Neural progenitor cell (in vitro differentiated cells): Measurements from ENCODE around the gene AHNAK2.

Source experiments
- EZH2 ChIP-seq: fragments of 200-600 bp; sonication (generic); IDR thresholded peaks from 2 replicates; pipeline ENCODE4 v1.6.1; 2017; ENCODE audit warnings: antibody characterized with exemption, mild to moderate bottlenecking, moderate library complexity
- EZH2phosphoT487 ChIP-seq: fragments of 200-600 bp; sonication (generic); IDR thresholded peaks from 2 replicates; pipeline ENCODE4 v1.6.1; 2017; ENCODE audit warnings: antibody characterized with exemption
- TF ChIP-seq, protein P1 (sequence below): fragments of 200-600 bp; sonication (generic); IDR thresholded peaks from 2 replicates; pipeline ENCODE4 v1.5.1; 2017; ENCODE audit warnings: antibody characterized with exemption, mild to moderate bottlenecking

DNA sequence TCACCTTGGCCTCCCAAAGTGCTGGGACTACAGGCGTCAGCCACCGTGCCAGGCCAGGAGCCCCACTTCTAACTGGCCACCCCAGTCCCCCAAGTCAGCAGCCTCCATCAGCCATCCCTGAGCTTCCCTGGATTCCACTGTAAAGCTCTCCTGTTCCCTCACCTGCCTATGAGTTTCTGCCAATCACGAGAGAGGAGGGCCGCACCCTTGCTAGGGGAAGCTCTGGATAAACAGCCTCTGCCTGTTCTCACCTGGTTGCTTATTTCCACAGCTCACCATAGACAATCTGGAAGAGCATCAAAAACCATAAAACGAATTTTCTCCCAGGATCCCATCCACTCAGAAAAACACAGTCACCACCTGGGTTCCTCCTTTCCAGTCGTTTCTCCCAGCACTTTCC, 37.7 kb upstream of the AHNAK2 start:
- TF ChIP-seq, protein P1, sequence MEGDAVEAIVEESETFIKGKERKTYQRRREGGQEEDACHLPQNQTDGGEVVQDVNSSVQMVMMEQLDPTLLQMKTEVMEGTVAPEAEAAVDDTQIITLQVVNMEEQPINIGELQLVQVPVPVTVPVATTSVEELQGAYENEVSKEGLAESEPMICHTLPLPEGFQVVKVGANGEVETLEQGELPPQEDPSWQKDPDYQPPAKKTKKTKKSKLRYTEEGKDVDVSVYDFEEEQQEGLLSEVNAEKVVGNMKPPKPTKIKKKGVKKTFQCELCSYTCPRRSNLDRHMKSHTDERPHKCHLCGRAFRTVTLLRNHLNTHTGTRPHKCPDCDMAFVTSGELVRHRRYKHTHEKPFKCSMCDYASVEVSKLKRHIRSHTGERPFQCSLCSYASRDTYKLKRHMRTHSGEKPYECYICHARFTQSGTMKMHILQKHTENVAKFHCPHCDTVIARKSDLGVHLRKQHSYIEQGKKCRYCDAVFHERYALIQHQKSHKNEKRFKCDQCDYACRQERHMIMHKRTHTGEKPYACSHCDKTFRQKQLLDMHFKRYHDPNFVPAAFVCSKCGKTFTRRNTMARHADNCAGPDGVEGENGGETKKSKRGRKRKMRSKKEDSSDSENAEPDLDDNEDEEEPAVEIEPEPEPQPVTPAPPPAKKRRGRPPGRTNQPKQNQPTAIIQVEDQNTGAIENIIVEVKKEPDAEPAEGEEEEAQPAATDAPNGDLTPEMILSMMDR: no peak
- TF ChIP-seq EZH2 (no peak), EZH2phosphoT487 (no peak)
